SK-N-SH (cell line): Measurements from ENCODE around the gene LCN10. TPM values are rescaled to one million over a fixed set of nuclear protein-coding genes. Genes with fewer than 3 reads are reported as not detected.

ENCODE experiments used
- CTCF ChIA-PET: fragments of 300-600, 350-600 bp; formaldehyde crosslinking; extraction: SDS; loops from one replicate; lab custom pipeline; 2021; lab: Yijun Ruan, JAX
- POLR2A ChIA-PET: fragments of 350-600 bp; sonication (Branson Sonifier 250); formaldehyde crosslinking; extraction: SDS; loops from one replicate; lab custom pipeline; 2020; ENCODE audit warnings: antibody characterized with exemption, inconsistent platforms; lab: Yijun Ruan, JAX
- DNase-seq: peaks from one replicate; pipeline ENCODE4 v3.0.0; 2012
- H2AFZ ChIP-seq: fragments of 200-600 bp; sonication (generic); 2 replicates; pipeline ENCODE4 v1.8.1; 2016; ENCODE audit warnings: antibody characterized with exemption, mild to moderate bottlenecking, low read depth
- H3F3A ChIP-seq: fragments of 200-600 bp; sonication (generic); replicated peaks from 2 replicates; pipeline ENCODE3; 2016; ENCODE audit warnings: antibody characterized with exemption, mild to moderate bottlenecking; ENCODE audit not compliant: insufficient read depth
- H3K27ac ChIP-seq, 2 experiments: fragments of 200-500 bp in 1 of 2; fragments of 200-600 bp in 1 of 2; sonication (Bioruptor generic) in 1 of 2; sonication (generic), shearing (Covaris generic) in 1 of 2; 2 replicates each; pipeline versions ENCODE4 v1.5.1 to v1.6.1; 2014 to 2016; ENCODE audit warnings: low read depth in 2 of 2, inconsistent platforms in 1 of 2, low read length in 1 of 2, mild to moderate bottlenecking in 1 of 2, mixed read lengths in 1 of 2
- H3K27me3 ChIP-seq: fragments of 200-600 bp; sonication (generic), shearing (Covaris generic); 2 replicates; pipeline ENCODE4 v1.6.1; 2016; ENCODE audit warnings: mixed run types; ENCODE audit not compliant: insufficient read depth
- H3K36me3 ChIP-seq, 2 experiments: fragments of 200-500 bp in 1 of 2; fragments of 200-600 bp in 1 of 2; sonication (Bioruptor generic) in 1 of 2; sonication (generic) in 1 of 2; replicated peaks in 1 of 2; 2 replicates each; pipeline versions ENCODE3 to v1.5.1; 2014 to 2016; ENCODE audit warnings: low read length in 1 of 2, mild to moderate bottlenecking in 1 of 2; ENCODE audit not compliant: insufficient read depth in 2 of 2, control insufficient read depth in 1 of 2
- H3K4me1 ChIP-seq, 2 experiments: fragments of 200-500 bp in 1 of 2; fragments of 200-600 bp in 1 of 2; sonication (Bioruptor generic) in 1 of 2; sonication (generic), shearing (Covaris generic) in 1 of 2; 2 replicates each; pipeline versions ENCODE4 v1.5.1 to v1.6.1; 2014 to 2016; ENCODE audit warnings: low read depth in 1 of 2, low read length in 1 of 2, mixed run types in 1 of 2; ENCODE audit not compliant: insufficient read depth in 2 of 2, control insufficient read depth in 1 of 2
- H3K4me2 ChIP-seq: fragments of 200-600 bp; sonication (generic), shearing (Covaris generic); 2 replicates; pipeline ENCODE4 v1.6.1; 2017; ENCODE audit warnings: mixed run types
- H3K4me3 ChIP-seq, 2 experiments: fragments of 200-500 bp in 1 of 2; fragments of 200-600 bp in 1 of 2; sonication (Bioruptor generic) in 1 of 2; sonication (generic), shearing (Covaris generic) in 1 of 2; 2 replicates each; pipeline versions ENCODE4 v1.5.1 to v1.8.1; 2014 to 2016; ENCODE audit warnings: low read depth in 2 of 2, inconsistent platforms in 1 of 2, low read length in 1 of 2, mild to moderate bottlenecking in 1 of 2, mixed read lengths in 1 of 2, moderate library complexity in 1 of 2
- H3K79me2 ChIP-seq: fragments of 200-600 bp; sonication (generic); 2 replicates; pipeline ENCODE4 v1.8.1; 2017; ENCODE audit warnings: mild to moderate bottlenecking; ENCODE audit not compliant: insufficient read depth
- H3K9ac ChIP-seq: fragments of 200-600 bp; sonication (generic); 2 replicates; pipeline ENCODE4 v1.6.1; 2017; ENCODE audit warnings: mixed run types
- H3K9me2 ChIP-seq: fragments of 200-600 bp; sonication (generic); 2 replicates; pipeline ENCODE4 v1.6.1; 2017; ENCODE audit warnings: mixed run types
- H3K9me3 ChIP-seq: fragments of 200-600 bp; sonication (generic); 2 replicates; pipeline ENCODE4 v1.6.1; 2017; ENCODE audit warnings: mixed run types, mild to moderate bottlenecking, moderate library complexity
- H4K20me1 ChIP-seq: fragments of 200-600 bp; sonication (generic); 2 replicates; pipeline ENCODE4 v1.6.1; 2017; ENCODE audit warnings: mild to moderate bottlenecking, mixed run types; ENCODE audit not compliant: insufficient read depth
- CTCF ChIP-seq: fragments of 200-600 bp; sonication (generic); IDR thresholded peaks from 2 replicates; pipeline ENCODE4 v1.6.1; 2017; ENCODE audit warnings: antibody characterized with exemption, mild to moderate bottlenecking, moderate library complexity
- EP300 ChIP-seq, 2 experiments: IDR thresholded peaks; 2 replicates each; pipeline versions ENCODE4 v1.4.0 to v1.6.1; 2012; ENCODE audit warnings: borderline replicate concordance in 1 of 2, low read depth in 1 of 2, low read length in 1 of 2
- FOSL2 ChIP-seq: IDR thresholded peaks from 2 replicates; pipeline ENCODE4 v1.4.0; 2012; ENCODE audit warnings: low read depth, mild to moderate bottlenecking, moderate library complexity, borderline replicate concordance
- FOXJ3 ChIP-seq: sonication (generic); formaldehyde crosslinking; IDR thresholded peaks from 2 replicates; pipeline ENCODE4 v1.5.1; 2020; ENCODE audit warnings: mild to moderate bottlenecking, missing genetic modification reagents
- FOXM1 ChIP-seq: IDR thresholded peaks from 2 replicates; pipeline ENCODE4 v1.4.0; 2012; ENCODE audit warnings: low read depth, mild to moderate bottlenecking
- GABPA ChIP-seq: IDR thresholded peaks from 2 replicates; pipeline ENCODE4 v1.4.0; 2012; ENCODE audit warnings: low read depth, mild to moderate bottlenecking
- IRF3 ChIP-seq: fragments of 150-350 bp; IDR thresholded peaks from 2 replicates; pipeline ENCODE4 v1.6.1; 2016; ENCODE audit warnings: mild to moderate bottlenecking, low read depth, low read length
- JUND ChIP-seq: IDR thresholded peaks from 2 replicates; pipeline ENCODE4 v1.4.0; 2012
- NFIC ChIP-seq: IDR thresholded peaks from 2 replicates; pipeline ENCODE4 v1.4.0; 2012; ENCODE audit warnings: borderline replicate concordance
- RXRA ChIP-seq: IDR thresholded peaks from 2 replicates; pipeline ENCODE4 v1.4.0; 2012; ENCODE audit warnings: low read depth, mild to moderate bottlenecking, borderline replicate concordance
- TAF1 ChIP-seq: IDR thresholded peaks from 2 replicates; pipeline ENCODE4 v1.6.1; 2012; ENCODE audit warnings: low read depth, mild to moderate bottlenecking, low read length, moderate library complexity, borderline replicate concordance
- TEAD4 ChIP-seq: IDR thresholded peaks from 2 replicates; pipeline ENCODE4 v1.4.0; 2012; ENCODE audit warnings: mild to moderate bottlenecking, borderline replicate concordance; ENCODE audit not compliant: insufficient read depth
- WGBS: methylation state at CpG from one replicate; pipeline ENCODE4 v1.1.6; 2017; ENCODE audit warnings: low lambda C conversion rate; 5-methylcytosine and 5-hydroxymethylcytosine counted together
- polyA plus RNA-seq, 3 experiments: library from polyadenylated mRNA; depleted of rRNA; stranded (reverse); fragments of >200 nt; gene quantifications; 2 replicates each; pipeline ENCODE4 v1.2.3, GENCODE V29; 2012
- TF ChIP-seq, protein P1 (sequence below): IDR thresholded peaks from 2 replicates; pipeline ENCODE4; 2012

Gene LCN10
- polyA plus RNA-seq, 1 of the 3 experiments (the other 2 are of a cell fraction) = not detected

DNA sequence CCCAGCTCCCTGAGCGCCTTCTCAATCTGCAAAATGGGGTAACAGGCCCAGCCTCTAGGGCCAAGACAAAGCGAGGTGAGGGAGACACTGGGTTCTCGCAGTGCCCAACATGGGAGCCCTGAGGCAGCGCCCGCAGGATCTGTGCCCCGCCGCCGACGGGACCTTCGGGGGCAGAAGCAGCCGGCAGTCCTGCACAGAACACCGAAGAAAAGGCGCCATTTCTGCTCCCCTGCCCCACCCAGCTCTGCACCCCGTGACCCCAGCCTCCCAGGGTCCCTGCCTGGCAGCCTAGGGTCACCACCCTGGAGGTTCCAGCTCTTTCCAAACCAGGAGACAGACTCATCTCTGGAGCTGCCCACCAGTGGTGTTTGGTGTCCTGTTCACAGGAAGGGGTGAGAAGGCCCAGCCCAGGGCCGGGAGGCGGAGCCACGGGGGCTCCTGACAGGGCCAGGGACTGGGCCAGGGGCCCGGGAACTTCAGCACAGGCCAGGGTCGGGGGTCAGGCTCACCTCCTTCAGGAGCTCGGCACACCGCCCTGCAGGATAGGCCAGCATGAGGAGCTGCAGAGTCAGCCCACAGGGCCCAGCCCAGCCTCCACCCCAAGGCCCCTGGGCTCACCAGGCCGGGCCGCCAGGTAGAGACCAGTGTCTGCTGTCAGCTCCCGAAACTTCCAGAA, 12.0 kb upstream of the LCN10 start:
- H3K9me3 ChIP-seq = no peaks in the 10 kb centered on the region
- DNase-seq = no peak
- H3K27ac ChIP-seq = no peak overlapping the region
- H3K79me2 ChIP-seq = no peaks in the 10 kb centered on the region
- no peak overlapping the region for H3K4me2 ChIP-seq
- TF ChIP-seq FOXM1 (no peak), CTCF (no peak), RXRA (no peak), IRF3 (no peak), TAF1 (no peak), TEAD4 (no peak), FOSL2 (no peak), EP300 (IDR thresholded peaks at IDR 0.05; ENCODE audit: borderline replicate concordance in 1 of 2, low read depth in 1 of 2, low read length in 1 of 2) (no peak), GABPA (no peak), FOXJ3 (CRISPR knock-in tag) (no peak), JUND (no peak), NFIC (no peak)
- TF ChIP-seq, protein P1, sequence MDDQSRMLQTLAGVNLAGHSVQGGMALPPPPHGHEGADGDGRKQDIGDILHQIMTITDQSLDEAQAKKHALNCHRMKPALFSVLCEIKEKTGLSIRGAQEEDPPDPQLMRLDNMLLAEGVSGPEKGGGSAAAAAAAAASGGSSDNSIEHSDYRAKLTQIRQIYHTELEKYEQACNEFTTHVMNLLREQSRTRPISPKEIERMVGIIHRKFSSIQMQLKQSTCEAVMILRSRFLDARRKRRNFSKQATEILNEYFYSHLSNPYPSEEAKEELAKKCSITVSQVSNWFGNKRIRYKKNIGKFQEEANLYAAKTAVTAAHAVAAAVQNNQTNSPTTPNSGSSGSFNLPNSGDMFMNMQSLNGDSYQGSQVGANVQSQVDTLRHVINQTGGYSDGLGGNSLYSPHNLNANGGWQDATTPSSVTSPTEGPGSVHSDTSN = no peak
- H4K20me1 ChIP-seq = no peaks in the 10 kb centered on the region
- H3F3A ChIP-seq = peaks cover 3% of the 10 kb centered on the region
- ChIA-PET CTCF (interaction anchor here (0.7 to 1.3 kb wide), 3 partner anchors 10 to 28 kb away, joined by 4 to 6 read pairs (median 4); no protein-coding TSS in a partner anchor), POLR2A (interaction anchor here (0.9 kb wide), 1 partner anchor 26 kb away, joined by 4 read pairs; no protein-coding TSS in a partner anchor)
- no peak overlapping the region for H3K9ac ChIP-seq
- H3K9me2 ChIP-seq = no peaks in the 10 kb centered on the region
- no peak overlapping the region for H3K4me3 ChIP-seq
- WGBS = 84% methylated on average over 14 of the region's 24 CpGs
- no peaks in the 10 kb centered on the region for H3K36me3 ChIP-seq
- H3K27me3 ChIP-seq = no peaks in the 10 kb centered on the region
- peaks cover 0 to 5% of the 10 kb centered on the region in 2 experiments; a peak in 1 of 4 replicates for H3K4me1 ChIP-seq
- H2AFZ ChIP-seq = no peak overlapping the region
